Gastroesophageal sphincter (tissue), 4 donors: Measurements from ENCODE around the gene DOCK4. TPM values are rescaled to one million over a fixed set of nuclear protein-coding genes. Genes with fewer than 3 reads are reported as not detected.

Experiments used
- ATAC-seq: fragments of 150-250 bp; one replicate; pipeline ENCODE4 v1.9.1; 2016; ENCODE audit warnings: mild to moderate bottlenecking, moderate library complexity
- H3K27ac ChIP-seq, 4 donors: fragments of 200-600 bp; sonication (generic) in 3 of 4; 1 replicate in 3 of 4; 2 replicates in 1 of 4; pipeline ENCODE4 v1.5.1; 2016 to 2019
- H3K27me3 ChIP-seq: fragments of 200-600 bp; sonication (generic); one replicate; pipeline ENCODE4 v1.5.1; 2019
- H3K36me3 ChIP-seq, 2 donors: fragments of 200-600 bp; sonication (generic); one replicate each; pipeline ENCODE4 v1.5.1; 2019; ENCODE audit warnings: control low read depth in 1 of 2
- H3K4me1 ChIP-seq, 3 donors: fragments of 200-600 bp; sonication (generic); 1 replicate in 2 of 3; 2 replicates in 1 of 3; pipeline ENCODE4 v1.5.1; 2016 to 2019; ENCODE audit warnings: control low read depth in 2 of 3
- H3K4me3 ChIP-seq, 2 donors: fragments of 200-600 bp; sonication (generic); one replicate each; pipeline ENCODE4 v1.5.1; 2019; ENCODE audit warnings: mild to moderate bottlenecking in 1 of 2, moderate library complexity in 1 of 2
- H3K9me3 ChIP-seq, 3 donors: fragments of 200-600 bp; sonication (generic); one replicate each; pipeline ENCODE4 v1.5.1; 2017 to 2019; ENCODE audit warnings: control low read depth in 2 of 3
- EP300 ChIP-seq: sonication (generic); formaldehyde crosslinking; IDR thresholded peaks from one replicate; pipeline ENCODE4 v1.6.1; 2017; ENCODE audit warnings: antibody characterized with exemption, mild to moderate bottlenecking
- POLR2A ChIP-seq, 2 donors: fragments of 450-650 bp; IDR thresholded peaks; one replicate each; pipeline ENCODE4 v1.6.1; 2017; ENCODE audit warnings: antibody characterized with exemption in 2 of 2, mild to moderate bottlenecking in 2 of 2, moderate library complexity in 1 of 2
- POLR2AphosphoS5 ChIP-seq: sonication (generic); formaldehyde crosslinking; IDR thresholded peaks from one replicate; pipeline ENCODE4 v1.6.1; 2017; ENCODE audit warnings: antibody characterized with exemption
- WGBS, 2 donors: methylation state at CpG; one replicate each; pipeline ENCODE4 v1.1.5; 2018; ENCODE audit warnings: low coverage in 1 of 2; 5-methylcytosine and 5-hydroxymethylcytosine counted together
- total RNA-seq, 4 donors: library from RNA; depleted of rRNA; stranded (reverse); fragments of >200 nt; gene quantifications; one replicate each; pipeline ENCODE4 v1.1.0, GENCODE V29; 2016
- TF ChIP-seq, protein P1 (sequence below), 4 experiments: fragments of 200-600 bp in 2 of 4; fragments of 450-650 bp in 2 of 4; sonication (generic) in 1 of 4; IDR thresholded peaks; one replicate each; pipeline ENCODE4 v1.5.1; 2017 to 2019; ENCODE audit warnings: antibody characterized with exemption in 4 of 4, mild to moderate bottlenecking in 2 of 4, moderate library complexity in 2 of 4

The DOCK4 gene
- total RNA-seq, 4 donors from 2014 or later, result 14.0 to 34.1 (median 24.2) TPM

- Histone ChIP-seq H3K4me1 (no peaks in the 10 kb centered on the region), H3K9me3 (no peaks in the 10 kb centered on the region), H3K27me3 (no peaks in the 10 kb centered on the region), H3K36me3 (no peaks in the 10 kb centered on the region), H3K4me3 (no peak overlapping the region), H3K27ac (peak overlapping the region in 1 of 4 donors; percentile 55)
- 49 to 58% methylated on average over 2 of the region's 2 CpGs for WGBS, 2 donors
- ATAC-seq, result no peak
- TF ChIP-seq, protein P1, sequence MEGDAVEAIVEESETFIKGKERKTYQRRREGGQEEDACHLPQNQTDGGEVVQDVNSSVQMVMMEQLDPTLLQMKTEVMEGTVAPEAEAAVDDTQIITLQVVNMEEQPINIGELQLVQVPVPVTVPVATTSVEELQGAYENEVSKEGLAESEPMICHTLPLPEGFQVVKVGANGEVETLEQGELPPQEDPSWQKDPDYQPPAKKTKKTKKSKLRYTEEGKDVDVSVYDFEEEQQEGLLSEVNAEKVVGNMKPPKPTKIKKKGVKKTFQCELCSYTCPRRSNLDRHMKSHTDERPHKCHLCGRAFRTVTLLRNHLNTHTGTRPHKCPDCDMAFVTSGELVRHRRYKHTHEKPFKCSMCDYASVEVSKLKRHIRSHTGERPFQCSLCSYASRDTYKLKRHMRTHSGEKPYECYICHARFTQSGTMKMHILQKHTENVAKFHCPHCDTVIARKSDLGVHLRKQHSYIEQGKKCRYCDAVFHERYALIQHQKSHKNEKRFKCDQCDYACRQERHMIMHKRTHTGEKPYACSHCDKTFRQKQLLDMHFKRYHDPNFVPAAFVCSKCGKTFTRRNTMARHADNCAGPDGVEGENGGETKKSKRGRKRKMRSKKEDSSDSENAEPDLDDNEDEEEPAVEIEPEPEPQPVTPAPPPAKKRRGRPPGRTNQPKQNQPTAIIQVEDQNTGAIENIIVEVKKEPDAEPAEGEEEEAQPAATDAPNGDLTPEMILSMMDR (IDR thresholded peaks at IDR 0.05), result no peak
- TF ChIP-seq EP300 (no peak), POLR2A (IDR thresholded peaks at IDR 0.05) (no peak), POLR2AphosphoS5 (no peak)
These were observed 182.9 kb downstream of the DOCK4 start for GRCh38 chr7:112023282-112023681.

DNA sequence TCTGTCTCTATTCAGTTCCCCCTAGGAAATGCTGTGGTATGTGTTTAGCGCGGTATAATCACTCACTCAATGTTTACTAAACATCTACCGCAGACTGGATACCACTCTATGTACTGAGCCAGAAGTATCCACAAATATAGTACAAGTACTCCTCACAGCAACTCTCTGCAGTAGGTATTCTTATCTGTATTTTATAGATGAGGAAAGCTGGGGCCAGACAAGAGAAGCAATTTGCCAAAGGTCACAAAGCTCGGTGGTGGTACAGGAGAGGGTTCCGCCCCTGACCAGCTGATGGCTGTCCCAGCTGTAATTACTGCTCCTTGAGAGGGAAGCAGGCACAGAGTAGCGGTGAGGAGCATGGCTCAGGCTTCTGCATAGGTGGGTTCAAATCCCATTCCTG is 184.1 kb downstream of the DOCK4 start:
- TF ChIP-seq POLR2A (IDR thresholded peaks at IDR 0.05) (no peak), EP300 (no peak), POLR2AphosphoS5 (no peak)
- TF ChIP-seq, protein P1 (IDR thresholded peaks at IDR 0.05), result no peak
- Histone ChIP-seq H3K27ac (no peak overlapping the region), H3K4me3 (no peak overlapping the region), H3K9me3 (no peaks in the 10 kb centered on the region), H3K27me3 (no peaks in the 10 kb centered on the region), H3K4me1 (no peaks in the 10 kb centered on the region), H3K36me3 (no peaks in the 10 kb centered on the region)
- ATAC-seq, result peak; percentile 24
- 89 to 100% methylated on average over 1 to 6 of the region's 6 CpGs for WGBS, 2 donors

- Histone ChIP-seq H3K27me3 (no peaks in the 10 kb centered on the region), H3K4me1 (no peaks in the 10 kb centered on the region), H3K36me3 (no peaks in the 10 kb centered on the region), H3K27ac (peak overlapping the region in 2 of 4 donors; percentile 6 to 7), H3K9me3 (no peaks in the 10 kb centered on the region), H3K4me3 (no peak overlapping the region)
- TF ChIP-seq POLR2AphosphoS5 (no peak), POLR2A (IDR thresholded peaks at IDR 0.05) (no peak), EP300 (no peak)
- TF ChIP-seq, protein P1 (IDR thresholded peaks at IDR 0.05), result no peak
- 76 to 83% methylated on average over 4 to 7 of the region's 7 CpGs for WGBS, 2 donors
- ATAC-seq, result no peak
These were observed 184.7 kb downstream of the DOCK4 start for GRCh38 chr7:112021379-112022044.

DNA sequence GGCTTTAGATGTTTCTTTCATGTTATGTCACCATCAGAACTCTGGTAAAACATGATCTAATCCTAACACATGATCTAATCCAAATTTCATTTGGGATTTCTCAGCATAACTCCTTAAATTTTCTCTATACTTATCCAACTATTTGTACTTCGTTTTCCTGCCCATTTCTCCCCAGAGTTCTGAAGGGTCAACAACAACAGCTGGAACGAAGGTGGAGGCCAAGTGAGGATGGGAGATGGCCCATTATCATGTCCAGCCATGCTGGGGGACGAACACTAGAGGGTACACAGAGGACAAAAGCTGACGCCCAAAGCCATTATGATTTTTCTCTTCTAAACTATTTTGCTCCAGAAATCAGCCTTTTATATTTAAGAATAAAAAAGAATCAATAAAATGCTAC is 185.4 kb downstream of the DOCK4 start:
- peak; percentile 49 for ATAC-seq
- H3K4me3 ChIP-seq, result no peak overlapping the region
- TF ChIP-seq POLR2A (IDR thresholded peaks at IDR 0.05), result no peak
- TF ChIP-seq, protein P1 (IDR thresholded peaks at IDR 0.05), result no peak
- no peak for TF ChIP-seq EP300
- TF ChIP-seq POLR2AphosphoS5, result no peak
- H3K27ac ChIP-seq, result peak overlapping the region in 2 of 4 donors; percentile 12 to 14
- H3K27me3 ChIP-seq, result no peaks in the 10 kb centered on the region
- H3K9me3 ChIP-seq, result no peaks in the 10 kb centered on the region
- H3K4me1 ChIP-seq, result no peaks in the 10 kb centered on the region
- 57 to 58% methylated on average over 3 to 4 of the region's 4 CpGs for WGBS, 2 donors
- no peaks in the 10 kb centered on the region for H3K36me3 ChIP-seq

- Histone ChIP-seq H3K4me1 (no peaks in the 10 kb centered on the region), H3K36me3 (no peaks in the 10 kb centered on the region), H3K9me3 (no peaks in the 10 kb centered on the region), H3K27me3 (no peaks in the 10 kb centered on the region), H3K4me3 (no peak overlapping the region), H3K27ac (peak overlapping the region in 3 of 4 donors; percentile 12 to 14 (median 14))
- no peak for ATAC-seq
- 90 to 100% methylated on average over 1 of the region's 1 CpG for WGBS, 2 donors
- TF ChIP-seq POLR2A (IDR thresholded peaks at IDR 0.05), result no peak
- no peak for TF ChIP-seq EP300
- TF ChIP-seq POLR2AphosphoS5, result no peak
- TF ChIP-seq, protein P1 (IDR thresholded peaks at IDR 0.05), result no peak
These were observed 186.3 kb downstream of the DOCK4 start for GRCh38 chr7:112019932-112020331.
